ENCODE results near the gene ARHGEF3. TPM values are rescaled to one million over a fixed set of nuclear protein-coding genes. Genes with fewer than 3 reads are reported as not detected.
"Not testable (repeated sequence)": the region's sequence is repeated elsewhere in the genome, so short reads cannot be mapped to it uniquely, and the experiment has no call there.

The ARHGEF3 gene
- total RNA-seq, 4 donors from 2014 or later = 13.3 to 28.5 (median 19.1) TPM

DNA sequence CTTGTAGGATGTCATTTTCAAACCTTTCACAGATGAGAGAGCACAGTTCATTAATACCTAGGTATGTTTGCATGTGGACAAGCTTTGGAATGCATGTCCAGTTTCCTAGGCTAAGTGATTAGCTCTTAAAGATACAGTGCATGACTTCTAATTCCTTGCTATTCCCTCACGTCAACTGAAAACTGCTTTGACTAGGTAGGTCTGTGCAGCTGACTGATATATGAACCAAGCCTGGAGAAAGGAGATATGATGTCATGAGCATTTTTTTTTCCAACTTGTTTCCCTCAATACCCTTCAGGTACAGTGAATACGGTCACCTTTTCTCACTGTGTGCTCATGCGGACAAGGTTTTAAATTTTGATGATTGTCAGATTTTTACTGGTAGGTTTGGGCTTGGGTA, 77.1 kb downstream of the ARHGEF3 start:
- no peak for DNase-seq (ENCODE audit: low spot score in 2 of 2)
- intact Hi-C loops (cut with DNase I; ENCODE audit: low total_unique reads) = no loop called here
- WGBS, 2 donors = 93 to 96% methylated on average over 3 of the region's 3 CpGs
- TF ChIP-seq, protein P1, sequence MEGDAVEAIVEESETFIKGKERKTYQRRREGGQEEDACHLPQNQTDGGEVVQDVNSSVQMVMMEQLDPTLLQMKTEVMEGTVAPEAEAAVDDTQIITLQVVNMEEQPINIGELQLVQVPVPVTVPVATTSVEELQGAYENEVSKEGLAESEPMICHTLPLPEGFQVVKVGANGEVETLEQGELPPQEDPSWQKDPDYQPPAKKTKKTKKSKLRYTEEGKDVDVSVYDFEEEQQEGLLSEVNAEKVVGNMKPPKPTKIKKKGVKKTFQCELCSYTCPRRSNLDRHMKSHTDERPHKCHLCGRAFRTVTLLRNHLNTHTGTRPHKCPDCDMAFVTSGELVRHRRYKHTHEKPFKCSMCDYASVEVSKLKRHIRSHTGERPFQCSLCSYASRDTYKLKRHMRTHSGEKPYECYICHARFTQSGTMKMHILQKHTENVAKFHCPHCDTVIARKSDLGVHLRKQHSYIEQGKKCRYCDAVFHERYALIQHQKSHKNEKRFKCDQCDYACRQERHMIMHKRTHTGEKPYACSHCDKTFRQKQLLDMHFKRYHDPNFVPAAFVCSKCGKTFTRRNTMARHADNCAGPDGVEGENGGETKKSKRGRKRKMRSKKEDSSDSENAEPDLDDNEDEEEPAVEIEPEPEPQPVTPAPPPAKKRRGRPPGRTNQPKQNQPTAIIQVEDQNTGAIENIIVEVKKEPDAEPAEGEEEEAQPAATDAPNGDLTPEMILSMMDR (IDR thresholded peaks at IDR 0.05) = no peak
- TF ChIP-seq POLR2A (IDR thresholded peaks at IDR 0.05) = no peak
- H3K4me3 ChIP-seq (ENCODE audit: low read depth, poor library complexity, severe bottlenecking) = no peak overlapping the region

DNA sequence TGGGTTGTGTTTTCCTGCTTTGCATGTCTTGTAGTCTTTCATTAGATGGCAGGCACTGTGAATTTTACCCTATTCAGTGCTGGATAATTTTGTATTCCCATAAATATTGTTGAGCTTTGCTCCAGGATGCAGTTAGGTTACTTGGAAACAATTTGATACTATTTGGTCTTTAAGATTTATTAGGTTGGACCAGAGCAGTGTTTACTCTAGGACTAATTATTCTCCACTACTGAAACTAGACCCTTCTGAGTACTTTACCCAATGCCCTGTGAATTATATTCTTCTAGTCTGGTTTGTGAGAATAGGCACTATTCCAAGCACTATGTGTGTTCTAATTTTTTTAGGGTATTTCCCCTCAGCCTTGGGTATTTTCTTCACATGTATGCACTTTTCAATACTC, 80.9 kb downstream of the ARHGEF3 start:
- intact Hi-C loops (cut with DNase I; ENCODE audit: low total_unique reads) = no loop called here
- DNase-seq (ENCODE audit: low spot score in 2 of 2) = no peak
- TF ChIP-seq, protein P1 (IDR thresholded peaks at IDR 0.05) = no peak
- no peak for TF ChIP-seq POLR2A (IDR thresholded peaks at IDR 0.05)
- H3K4me3 ChIP-seq (ENCODE audit: low read depth, poor library complexity, severe bottlenecking) = no peak overlapping the region

DNA sequence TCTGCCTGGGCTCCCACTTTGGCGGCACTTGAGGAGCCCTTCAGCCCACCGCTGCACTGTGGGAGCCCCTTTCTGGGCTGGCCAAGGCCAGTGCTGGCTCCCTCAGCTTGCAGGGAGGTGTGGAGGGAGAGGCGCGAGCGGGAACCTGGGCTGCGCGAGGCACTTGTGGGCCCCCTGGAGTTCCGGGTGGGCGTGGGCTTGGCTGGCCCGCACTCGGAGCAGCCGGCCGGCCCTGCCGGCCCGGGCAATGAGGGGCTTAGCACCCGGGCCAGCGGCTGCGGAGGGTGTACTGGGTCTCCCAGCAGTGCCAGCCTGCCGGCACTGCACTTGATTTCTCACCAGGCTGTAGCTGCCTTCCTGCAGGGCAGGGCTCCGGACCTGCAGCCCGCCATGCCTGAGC, 82.9 kb downstream of the ARHGEF3 start:
- WGBS, 2 donors = 96% methylated on average over 4 to 20 of the region's 21 CpGs
- H3K4me3 ChIP-seq (ENCODE audit: low read depth, poor library complexity, severe bottlenecking); DNase-seq (ENCODE audit: low spot score in 2 of 2); intact Hi-C loops (cut with DNase I; ENCODE audit: low total_unique reads): not testable (repeated sequence)

DNA sequence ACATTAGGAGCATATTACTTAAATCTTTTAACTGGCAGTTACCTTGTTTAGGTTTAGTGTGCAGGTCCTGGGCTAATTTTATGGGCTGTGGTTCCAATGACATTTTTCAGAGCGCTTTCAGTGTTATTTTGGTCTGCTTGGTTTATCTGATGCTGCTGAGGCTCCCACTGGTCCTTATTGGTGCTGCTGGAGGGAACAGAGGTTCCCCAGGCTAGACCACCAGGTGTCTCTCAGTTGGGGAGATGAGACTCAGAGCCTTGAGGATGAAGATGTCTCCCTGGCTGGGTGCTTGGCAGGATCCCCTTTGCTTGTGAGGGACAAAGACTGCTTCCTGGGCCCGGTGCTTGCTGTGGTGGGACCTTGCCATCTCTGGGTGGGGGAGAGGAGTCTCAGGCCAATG, 90.4 kb downstream of the ARHGEF3 start:
- 95 to 100% methylated on average over 2 of the region's 2 CpGs for WGBS, 2 donors
- intact Hi-C loops (cut with DNase I; ENCODE audit: low total_unique reads) = no loop called here
- DNase-seq (ENCODE audit: low spot score in 2 of 2) = no peak
- TF ChIP-seq, protein P1 (IDR thresholded peaks at IDR 0.05) = no peak
- TF ChIP-seq POLR2A (IDR thresholded peaks at IDR 0.05) = no peak
- no peak overlapping the region for H3K4me3 ChIP-seq (ENCODE audit: low read depth, poor library complexity, severe bottlenecking)

DNA sequence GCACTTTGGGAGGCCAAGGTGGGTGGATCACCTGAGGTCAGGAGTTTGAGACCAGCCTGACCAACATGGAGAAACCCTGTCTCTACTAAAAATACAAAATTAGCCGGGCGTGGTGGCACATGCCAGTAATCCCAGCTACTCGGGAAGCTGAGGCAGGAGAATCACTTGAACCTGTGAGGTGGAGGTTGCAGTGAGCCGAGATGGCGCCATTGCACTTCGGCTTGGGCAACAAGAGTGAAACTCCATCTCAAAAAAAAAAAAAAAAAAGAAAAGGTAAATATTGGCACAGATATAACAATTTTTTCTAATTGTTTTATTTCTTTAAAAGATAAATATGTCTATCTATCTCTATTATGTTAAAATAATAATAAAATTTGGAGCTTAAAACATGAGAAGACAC, 94.3 kb downstream of the ARHGEF3 start:
- H3K4me3 ChIP-seq (ENCODE audit: low read depth, poor library complexity, severe bottlenecking); DNase-seq (ENCODE audit: low spot score in 2 of 2); intact Hi-C loops (cut with DNase I; ENCODE audit: low total_unique reads): not testable (repeated sequence)
- 91 to 93% methylated on average over 6 of the region's 6 CpGs for WGBS, 2 donors

DNA sequence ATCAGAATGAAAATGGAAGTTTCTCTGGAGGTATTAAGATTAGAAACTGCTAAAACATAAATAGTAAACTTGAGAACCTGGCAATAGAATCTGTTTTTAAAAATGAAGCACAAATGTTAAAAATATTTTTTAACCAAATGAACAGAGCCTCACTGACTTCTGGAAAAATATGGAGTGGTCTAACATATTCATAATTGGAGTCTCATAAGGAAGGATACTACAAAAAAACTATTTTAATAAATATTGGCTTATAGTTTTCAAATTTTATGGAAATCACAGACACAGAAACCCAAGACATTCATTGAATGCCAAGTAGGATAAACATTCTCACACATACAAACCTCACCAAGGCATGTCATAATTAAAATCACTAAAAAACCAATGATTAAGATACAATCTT, 95.1 kb downstream of the ARHGEF3 start:
- no peak for DNase-seq (ENCODE audit: low spot score in 2 of 2)
- H3K4me3 ChIP-seq (ENCODE audit: low read depth, poor library complexity, severe bottlenecking) = no peak overlapping the region
- TF ChIP-seq POLR2A (IDR thresholded peaks at IDR 0.05) = no peak
- TF ChIP-seq, protein P1 (IDR thresholded peaks at IDR 0.05) = no peak
- intact Hi-C loops (cut with DNase I; ENCODE audit: low total_unique reads) = no loop called here

DNA sequence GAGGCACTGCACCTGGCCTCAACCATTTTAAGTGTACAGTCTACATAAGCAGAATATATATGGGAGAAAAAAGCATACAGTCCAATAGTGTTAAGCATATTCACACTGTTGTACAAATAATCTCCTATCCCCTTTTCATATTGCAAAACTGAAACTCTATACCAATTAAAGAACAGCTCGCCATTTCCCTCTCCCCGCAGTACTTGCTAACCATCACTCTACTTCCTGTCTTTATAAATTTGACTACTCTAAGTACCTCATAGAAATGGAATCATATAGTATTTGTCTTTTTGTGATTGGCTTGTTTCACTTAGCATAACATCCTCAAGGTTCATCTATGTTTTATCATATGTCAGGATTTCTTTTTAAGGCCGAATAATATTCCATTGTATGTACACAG, 97.0 kb downstream of the ARHGEF3 start:
- intact Hi-C loops (cut with DNase I; ENCODE audit: low total_unique reads) = loop anchor here (5.0 kb wide), 2 partner anchors 93 to 268 kb away; no protein-coding TSS in a partner anchor
- no peak overlapping the region for H3K4me3 ChIP-seq (ENCODE audit: low read depth, poor library complexity, severe bottlenecking)

More for the DNA sequence above, 97.0 kb downstream of the ARHGEF3 start:
- 87 to 95% methylated on average over 3 of the region's 3 CpGs for WGBS, 2 donors
- TF ChIP-seq, protein P1 (IDR thresholded peaks at IDR 0.05) = no peak
- TF ChIP-seq POLR2A (IDR thresholded peaks at IDR 0.05) = no peak
- DNase-seq (ENCODE audit: low spot score in 2 of 2) = no peak

Data from lower leg skin (tissue), 4 donors.